ENCODE data around the gene RBMS2. TPM values are rescaled to one million over a fixed set of nuclear protein-coding genes. Genes with fewer than 3 reads are reported as not detected.

Gene RBMS2
- polyA plus RNA-seq, 3 donors: 5.1 to 8.2 (median 6.5) TPM

DNA sequence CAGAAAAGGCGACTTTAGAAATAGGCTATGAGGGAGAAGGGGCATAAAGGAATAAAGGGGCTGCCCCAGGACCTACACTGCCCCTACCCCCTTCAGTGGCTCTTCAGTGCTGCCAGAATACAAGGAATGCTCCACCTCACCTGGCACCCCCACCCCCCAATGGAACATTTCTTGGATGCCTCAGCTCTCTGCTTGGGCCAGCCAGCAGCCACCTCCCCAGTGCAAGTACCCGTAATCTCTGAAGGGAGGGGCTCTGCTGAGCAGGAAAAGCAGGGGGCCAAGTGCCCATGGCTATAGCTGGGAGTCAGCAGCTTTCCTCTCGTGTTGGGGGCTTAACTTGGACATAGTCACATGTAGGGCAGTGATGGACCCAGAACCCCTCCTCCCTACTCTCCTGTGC lies 75.2 kb downstream of the RBMS2 start:
- Mint-ChIP-seq H3K4me3 (no peak overlapping the region), H3K36me3 (peaks cover 62 to 72% of the 10 kb centered on the region in 2 donors), H3K27ac (peak overlapping the region in 2 of 7 donors; percentile 40 to 48), H3K4me1 (no peaks in the 10 kb centered on the region), H3K9me3 (peaks cover 0 to 1% (median 0%) of the 10 kb centered on the region in 7 donors), H3K27me3 (ENCODE audit: low read depth in 3 of 3) (peaks cover 0 to 1% (median 0%) of the 10 kb centered on the region in 3 donors)
- Histone ChIP-seq H3K4me2 (replicated peaks; ENCODE audit: extremely low read depth, low read length, poor library complexity, severe bottlenecking) (no peak overlapping the region), H3K9ac (ENCODE audit: insufficient read depth, low read length, poor library complexity, severe bottlenecking) (no peak overlapping the region), H3K27ac (ENCODE audit: low read depth in 1 of 2, low read length in 2 of 2) (no peak overlapping the region), H2AFZ (ENCODE audit: insufficient read depth, low read depth, low read length, poor library complexity, severe bottlenecking) (no peak overlapping the region), H3K4me3 (replicated peaks in 1 of 3; ENCODE audit: low read depth in 2 of 3, low read length in 3 of 3) (no peak overlapping the region), H3K79me2 (ENCODE audit: insufficient read depth, low read length) (no peaks in the 10 kb centered on the region), H3K4me1 (ENCODE audit: control insufficient read depth in 1 of 2, insufficient read depth in 2 of 2, low read length in 2 of 2) (no peaks in the 10 kb centered on the region), H4K20me1 (ENCODE audit: insufficient read depth, low read length) (peaks cover 40% of the 10 kb centered on the region), H3K27me3 (ENCODE audit: control insufficient read depth in 2 of 2, insufficient read depth in 2 of 2, low read length in 2 of 2) (no peaks in the 10 kb centered on the region), H3K36me3 (replicated peaks in 1 of 2; ENCODE audit: control insufficient read depth in 1 of 2, insufficient read depth in 2 of 2, low read length in 2 of 2) (peaks cover 63 to 75% of the 10 kb centered on the region in 2 donors), H3K9me3 (replicated peaks in 1 of 2; ENCODE audit: control insufficient read depth in 1 of 2, insufficient read depth in 1 of 2, low read length in 2 of 2) (no peaks in the 10 kb centered on the region)
- DNase-seq: no peak
- 100% methylated on average over 1 of the region's 3 CpGs for WGBS (ENCODE audit: insufficient coverage)
- no peak for TF ChIP-seq CTCF (IDR thresholded peaks at IDR 0.05)
- intact Hi-C loops (cut with micrococcal nuclease): no loop called here

GRCh38 chr12:56599041-56599440 lies 77.4 kb downstream of the RBMS2 start:
- Mint-ChIP-seq H3K9me3 (peaks cover 0 to 3% (median 0%) of the 10 kb centered on the region in 7 donors), H3K4me3 (no peak overlapping the region), H3K36me3 (peaks cover 81 to 94% of the 10 kb centered on the region in 2 donors), H3K27me3 (ENCODE audit: low read depth in 3 of 3) (no peaks in the 10 kb centered on the region), H3K27ac (no peak overlapping the region), H3K4me1 (no peaks in the 10 kb centered on the region)
- no peak overlapping the region for H3K9ac ChIP-seq (ENCODE audit: insufficient read depth, low read length, poor library complexity, severe bottlenecking)
- no peaks in the 10 kb centered on the region for H3K79me2 ChIP-seq (ENCODE audit: insufficient read depth, low read length)
- no peak overlapping the region for H3K27ac ChIP-seq (ENCODE audit: low read depth in 1 of 2, low read length in 2 of 2)
- H4K20me1 ChIP-seq (ENCODE audit: insufficient read depth, low read length): peaks cover 51% of the 10 kb centered on the region
- 98% methylated on average over 7 of the region's 15 CpGs for WGBS (ENCODE audit: insufficient coverage)
- H2AFZ ChIP-seq (ENCODE audit: insufficient read depth, low read depth, low read length, poor library complexity, severe bottlenecking): no peak overlapping the region
- no peak for DNase-seq
- no peaks in the 10 kb centered on the region for H3K4me1 ChIP-seq (ENCODE audit: control insufficient read depth in 1 of 2, insufficient read depth in 2 of 2, low read length in 2 of 2)
- intact Hi-C loops (cut with micrococcal nuclease): no loop called here
- H3K4me2 ChIP-seq (replicated peaks; ENCODE audit: extremely low read depth, low read length, poor library complexity, severe bottlenecking): no peak overlapping the region
- no peak overlapping the region for H3K4me3 ChIP-seq (replicated peaks in 1 of 3; ENCODE audit: low read depth in 2 of 3, low read length in 3 of 3)
- no peaks in the 10 kb centered on the region for H3K27me3 ChIP-seq (ENCODE audit: control insufficient read depth in 2 of 2, insufficient read depth in 2 of 2, low read length in 2 of 2)
- TF ChIP-seq CTCF (IDR thresholded peaks at IDR 0.05): no peak
- H3K9me3 ChIP-seq (replicated peaks in 1 of 2; ENCODE audit: control insufficient read depth in 1 of 2, insufficient read depth in 1 of 2, low read length in 2 of 2): no peaks in the 10 kb centered on the region
- H3K36me3 ChIP-seq (replicated peaks in 1 of 2; ENCODE audit: control insufficient read depth in 1 of 2, insufficient read depth in 2 of 2, low read length in 2 of 2): peaks cover 86 to 97% of the 10 kb centered on the region in 2 donors

Data from CD14-positive monocyte (primary cell).